Inflammatory macrophage (primary cell): ENCODE data around the gene SAP25.

Source experiments
- DNase-seq, 2 donors: peaks; one replicate each; pipeline ENCODE4 v3.0.0-alpha.2; 2020 to 2022
- total RNA-seq, 18 experiments: gene quantifications; one replicate each; lab custom pipeline; 2026; ENCODE audit warnings: mixed read lengths in 6 of 18, inconsistent platforms in 2 of 18; lab: John Stamatoyannopoulos, UW

The SAP25 gene
- total RNA-seq: 0 reads per million in 18 experiments

GRCh38 chr7:100573691-100574361 lies at the start of gene SAP25:
SAP25 (minus strand) TSS chr7:100573900; CDS start chr7:100573742, 158 bp downstream.
- no peak for DNase-seq

GRCh38 chr7:100621554-100621953 lies 47.9 kb upstream of the SAP25 start:
- no peak for DNase-seq

- no peak for DNase-seq
Measured at GRCh38 chr7:100620804-100621203, 47.1 kb upstream of the SAP25 start.

- no peak for DNase-seq
Measured at GRCh38 chr7:100620239-100620638, 46.5 kb upstream of the SAP25 start.

GRCh38 chr7:100614308-100614861 lies 40.7 kb upstream of the SAP25 start:
- no peak for DNase-seq

GRCh38 chr7:100613412-100614175 lies 39.9 kb upstream of the SAP25 start:
- peak; percentile 5 to 58 for DNase-seq

GRCh38 chr7:100612730-100613390 lies 39.2 kb upstream of the SAP25 start:
- DNase-seq: no peak

GRCh38 chr7:100611983-100612729 lies 38.5 kb upstream of the SAP25 start, which contains the start of gene MOSPD3:
MOSPD3 (plus strand) TSS chr7:100612540; CDS start chr7:100612792, 252 bp downstream.
- peak; percentile 99 for DNase-seq

GRCh38 chr7:100609958-100610357 lies 36.3 kb upstream of the SAP25 start:
- DNase-seq: peak; percentile 49 to 50

GRCh38 chr7:100607111-100607510 lies 33.4 kb upstream of the SAP25 start:
- no peak for DNase-seq

- no peak for DNase-seq
Measured at GRCh38 chr7:100606313-100606712, 32.6 kb upstream of the SAP25 start.

- DNase-seq: peak; percentile 51 to 70
Measured at GRCh38 chr7:100604976-100605911, 31.5 kb upstream of the SAP25 start.

- DNase-seq: peak; percentile 70 to 77
Measured at GRCh38 chr7:100604028-100604975, 30.6 kb upstream of the SAP25 start.

GRCh38 chr7:100603726-100604027 lies 30.0 kb upstream of the SAP25 start:
- no peak for DNase-seq

GRCh38 chr7:100602889-100603725 lies 29.4 kb upstream of the SAP25 start:
- DNase-seq: no peak

- DNase-seq: no peak
Measured at GRCh38 chr7:100600730-100601038, 27.0 kb upstream of the SAP25 start.

- no peak for DNase-seq
Measured at GRCh38 chr7:100599911-100600729, 26.4 kb upstream of the SAP25 start.

- no peak for DNase-seq
Measured at GRCh38 chr7:100598425-100598824, 24.7 kb upstream of the SAP25 start.
